GM18870 (cell line): ENCODE measurements around the gene PLA2G4C.

Experiments
- ATAC-seq: cut with Tn5 transposase; IDR thresholded peaks from one replicate; pipeline ENCODE4 v1.9.1; 2021; ENCODE audit warnings: moderate library complexity; ENCODE audit not compliant: unreplicated experiment

PLA2G4C gene, protein sequence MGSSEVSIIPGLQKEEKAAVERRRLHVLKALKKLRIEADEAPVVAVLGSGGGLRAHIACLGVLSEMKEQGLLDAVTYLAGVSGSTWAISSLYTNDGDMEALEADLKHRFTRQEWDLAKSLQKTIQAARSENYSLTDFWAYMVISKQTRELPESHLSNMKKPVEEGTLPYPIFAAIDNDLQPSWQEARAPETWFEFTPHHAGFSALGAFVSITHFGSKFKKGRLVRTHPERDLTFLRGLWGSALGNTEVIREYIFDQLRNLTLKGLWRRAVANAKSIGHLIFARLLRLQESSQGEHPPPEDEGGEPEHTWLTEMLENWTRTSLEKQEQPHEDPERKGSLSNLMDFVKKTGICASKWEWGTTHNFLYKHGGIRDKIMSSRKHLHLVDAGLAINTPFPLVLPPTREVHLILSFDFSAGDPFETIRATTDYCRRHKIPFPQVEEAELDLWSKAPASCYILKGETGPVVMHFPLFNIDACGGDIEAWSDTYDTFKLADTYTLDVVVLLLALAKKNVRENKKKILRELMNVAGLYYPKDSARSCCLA

DNA sequence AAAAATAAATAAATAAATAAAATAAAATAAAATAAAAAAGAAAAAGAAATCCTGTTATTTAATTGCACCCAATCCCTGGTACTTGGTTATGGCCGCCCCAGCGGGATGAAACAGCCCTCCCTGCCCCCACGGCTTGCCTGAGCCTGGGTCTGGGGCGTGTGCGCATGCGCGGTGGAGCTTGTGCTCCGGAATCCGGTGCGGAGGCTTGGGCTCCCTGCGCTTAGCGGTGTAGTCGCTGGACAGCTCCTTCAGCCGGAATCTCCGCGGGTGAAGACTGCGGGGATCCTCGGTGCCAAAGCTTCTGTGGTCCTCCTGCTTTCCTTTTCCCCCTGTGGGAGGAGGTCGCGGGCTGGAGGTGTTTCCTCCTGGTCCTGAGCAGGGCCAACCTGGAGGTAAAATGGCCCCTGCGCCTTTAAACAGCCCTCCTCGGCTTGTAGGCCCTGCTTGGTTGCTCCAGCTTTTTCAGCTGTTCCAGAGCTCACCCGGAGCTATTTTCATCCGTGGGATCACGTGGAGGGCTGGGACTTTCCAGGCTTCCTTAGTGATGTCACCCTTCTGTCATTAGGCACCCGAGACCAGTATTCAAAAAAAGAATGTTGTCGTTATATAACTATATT is at the start of gene PLA2G4C:
TSS of gene PLA2G4C (minus strand) at position 468 of the 617 bp plus-strand sequence. CDS start 4,288 bp downstream, outside the sequence.
- no peak for ATAC-seq

DNA sequence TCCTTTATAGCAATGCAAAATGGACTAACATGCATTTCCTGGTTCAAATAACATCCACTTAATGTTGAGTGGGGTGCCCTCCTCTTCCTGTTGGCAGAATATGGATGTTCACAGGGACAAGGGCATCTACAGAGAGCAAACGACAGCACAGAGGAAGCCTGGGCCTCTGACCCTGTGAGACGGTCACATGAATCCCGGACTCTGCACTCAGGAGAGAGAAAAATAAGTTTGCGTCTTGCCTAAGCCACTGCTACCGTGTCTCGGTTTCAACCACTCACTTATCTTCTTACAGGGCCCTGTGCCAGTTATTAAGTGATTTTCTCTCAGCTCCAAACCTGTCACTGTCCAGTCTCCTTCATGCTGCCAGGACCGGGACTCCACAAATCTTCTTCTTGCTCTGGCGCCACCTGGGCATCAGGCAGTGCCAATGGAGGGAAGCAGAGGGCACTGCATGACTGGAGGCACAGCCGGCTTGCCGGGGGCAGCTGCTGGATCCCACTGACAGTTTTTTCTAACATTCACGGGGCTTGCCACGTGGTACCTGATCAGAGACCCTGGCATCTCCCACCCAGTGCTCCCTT is 47.7 kb upstream of the PLA2G4C start:
- no peak for ATAC-seq

DNA sequence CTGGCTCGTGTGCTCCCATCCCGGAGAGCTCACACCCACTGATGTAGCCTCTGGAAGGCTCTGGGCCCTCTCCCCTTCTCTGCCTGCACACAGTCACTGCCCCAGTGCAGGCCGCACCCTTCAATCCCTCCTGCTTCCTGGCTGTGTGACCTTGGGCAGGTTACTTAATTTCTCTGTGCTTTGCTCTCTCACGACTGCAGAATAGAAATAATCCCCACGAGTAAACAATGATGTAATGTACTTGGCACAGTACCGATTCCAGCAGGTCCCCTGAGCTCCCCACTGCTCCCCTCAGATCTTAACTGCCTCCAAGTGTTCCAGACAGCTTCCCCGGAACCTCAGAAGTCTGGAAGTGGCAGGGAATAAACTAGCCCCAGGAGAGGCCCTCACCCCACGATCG is 43.4 kb upstream of the PLA2G4C start:
- ATAC-seq: no peak

DNA sequence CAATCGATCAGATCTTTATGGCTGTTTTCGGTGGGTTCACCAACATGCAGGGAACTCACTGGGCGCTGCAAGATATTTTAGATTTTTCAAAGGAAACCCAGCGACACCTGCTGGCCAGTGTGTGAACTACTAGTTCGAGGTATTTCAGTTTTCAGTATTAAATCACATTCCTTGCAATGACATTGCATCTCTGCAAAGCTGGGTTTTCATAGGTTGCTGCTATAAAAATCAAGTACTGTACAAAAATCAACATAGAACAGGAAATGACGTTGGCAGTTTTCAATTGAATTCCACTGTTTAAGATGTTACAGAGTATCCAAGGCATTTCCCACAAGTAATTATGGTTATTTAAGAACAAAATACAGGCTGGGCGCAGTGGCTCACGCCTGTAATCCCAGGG is 41.9 kb upstream of the PLA2G4C start:
- ATAC-seq: no peak

DNA sequence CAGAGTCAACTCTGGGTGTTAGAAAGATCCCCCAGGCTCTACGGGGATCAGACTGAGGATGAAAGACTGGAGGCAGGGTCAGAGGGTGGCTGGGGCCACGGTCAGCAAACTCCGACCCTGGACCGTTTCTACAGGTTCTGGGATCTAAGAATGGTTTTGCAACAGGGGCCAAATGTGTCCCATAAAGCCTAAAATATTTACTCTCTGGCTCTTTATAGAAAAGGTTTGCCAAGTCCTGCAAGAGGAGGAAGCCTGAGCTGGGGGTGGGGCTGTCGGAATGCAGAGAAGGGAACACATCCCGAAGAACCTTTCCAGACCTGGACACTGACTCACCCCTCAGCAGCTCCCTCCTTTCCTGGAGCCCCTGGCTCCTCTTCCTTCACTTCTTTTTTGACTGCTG is 38.8 kb upstream of the PLA2G4C start:
- ATAC-seq: no peak

DNA sequence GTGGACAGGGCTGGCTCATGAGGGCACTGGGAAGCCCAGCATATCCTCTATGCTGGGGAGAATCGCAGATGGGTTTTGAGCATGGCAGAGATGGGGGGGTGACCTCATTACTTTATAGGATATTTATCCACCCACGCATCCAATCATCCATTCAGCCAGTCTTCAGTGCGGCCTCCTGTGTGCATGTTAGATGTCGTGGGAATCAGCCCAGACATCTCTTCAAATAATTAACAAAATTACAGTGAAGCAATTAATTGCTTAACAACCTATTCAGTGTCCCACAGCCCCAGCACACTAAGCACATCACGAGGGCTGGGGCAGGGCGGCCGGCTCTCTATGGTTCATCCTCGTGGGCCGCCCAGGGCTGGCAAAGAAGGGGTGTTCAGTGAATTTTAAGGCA is 38.0 kb upstream of the PLA2G4C start:
- ATAC-seq: no peak

DNA sequence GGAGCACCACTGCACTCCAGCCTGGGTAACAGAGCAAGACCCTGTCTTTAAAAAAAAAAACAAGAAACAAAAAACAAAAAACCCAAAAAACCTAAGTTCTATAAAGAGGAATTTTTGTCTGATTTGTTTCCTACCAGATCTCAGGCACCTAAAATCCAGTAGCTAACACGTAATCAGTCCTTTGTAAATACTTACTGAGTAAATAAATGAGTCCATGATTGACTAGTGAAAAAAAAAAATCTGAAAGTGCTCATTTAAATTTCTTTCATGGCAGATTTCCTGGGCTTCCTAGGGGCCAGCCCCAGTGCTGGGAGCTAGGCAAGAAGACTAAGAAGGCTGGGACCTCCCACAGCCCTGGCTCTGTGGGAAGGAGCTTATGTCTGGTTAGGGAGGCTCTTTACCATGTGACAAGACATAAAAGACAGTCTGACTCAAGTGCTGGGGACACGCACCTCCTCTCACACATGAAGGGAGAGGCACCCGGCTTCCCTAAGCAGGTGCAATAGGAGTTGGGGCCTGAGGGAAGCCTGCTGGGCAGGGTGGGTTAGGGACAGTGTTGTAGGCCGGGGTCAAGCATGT is 37.1 kb upstream of the PLA2G4C start:
- ATAC-seq: no peak

DNA sequence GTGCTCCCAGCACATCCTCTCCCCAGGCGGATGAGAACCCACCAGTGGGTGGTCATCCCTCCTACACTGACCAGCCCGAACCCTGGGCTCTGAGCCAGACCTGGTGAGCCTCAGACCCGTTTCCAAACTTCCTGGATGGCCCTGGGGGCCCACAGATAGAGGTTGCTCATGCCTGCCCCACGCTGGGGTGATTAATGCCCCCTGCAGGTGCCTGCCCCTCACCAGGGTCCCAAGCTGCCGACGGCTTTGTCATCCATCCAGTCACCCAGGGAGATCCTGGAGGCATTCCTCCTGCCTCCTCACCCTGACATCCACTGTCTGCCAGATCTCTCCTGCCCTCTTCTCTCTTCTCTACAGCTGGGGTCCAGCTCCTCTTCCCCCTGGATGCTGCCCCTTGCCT is 28.4 kb upstream of the PLA2G4C start:
- no peak for ATAC-seq

DNA sequence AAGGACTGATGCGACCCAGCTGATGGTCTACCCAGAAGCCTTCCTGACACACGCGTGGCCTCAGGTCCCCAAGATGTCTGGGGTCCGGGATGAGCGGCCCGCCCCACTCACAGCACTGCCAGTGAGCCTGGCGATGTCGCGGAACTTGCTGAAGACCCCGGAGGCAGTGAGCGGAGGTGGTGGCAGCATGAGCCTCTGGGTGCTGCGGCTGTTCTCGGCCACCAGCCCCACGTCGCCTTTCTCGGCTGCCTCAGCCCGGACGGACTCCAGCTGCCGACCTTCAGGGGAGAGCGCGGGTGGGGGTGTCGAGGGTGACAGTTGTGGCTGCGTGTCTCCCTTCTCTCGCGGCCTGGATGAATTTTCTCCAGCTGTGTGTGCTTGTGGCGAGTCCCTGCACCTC is 26.8 kb upstream of the PLA2G4C start:
- no peak for ATAC-seq

DNA sequence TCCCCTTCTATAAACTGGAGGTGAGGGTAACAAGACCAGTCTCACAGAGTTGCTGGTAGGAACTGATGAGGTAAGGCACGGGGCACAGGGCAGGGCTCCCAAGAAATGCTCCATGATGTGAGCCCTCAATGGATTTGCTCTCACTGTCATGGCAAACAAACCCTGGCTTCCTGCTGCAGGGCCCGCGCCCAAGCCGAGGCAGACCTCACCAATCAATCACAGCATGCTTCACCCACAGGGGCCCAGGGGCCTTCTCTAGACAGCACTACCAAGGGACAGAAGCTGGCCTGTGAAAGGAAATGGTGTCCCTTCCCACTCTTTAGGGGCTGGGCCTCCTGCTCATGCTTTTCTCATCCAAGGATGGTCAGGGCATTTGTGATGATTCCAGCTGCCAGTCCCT is 25.9 kb upstream of the PLA2G4C start:
- no peak for ATAC-seq

DNA sequence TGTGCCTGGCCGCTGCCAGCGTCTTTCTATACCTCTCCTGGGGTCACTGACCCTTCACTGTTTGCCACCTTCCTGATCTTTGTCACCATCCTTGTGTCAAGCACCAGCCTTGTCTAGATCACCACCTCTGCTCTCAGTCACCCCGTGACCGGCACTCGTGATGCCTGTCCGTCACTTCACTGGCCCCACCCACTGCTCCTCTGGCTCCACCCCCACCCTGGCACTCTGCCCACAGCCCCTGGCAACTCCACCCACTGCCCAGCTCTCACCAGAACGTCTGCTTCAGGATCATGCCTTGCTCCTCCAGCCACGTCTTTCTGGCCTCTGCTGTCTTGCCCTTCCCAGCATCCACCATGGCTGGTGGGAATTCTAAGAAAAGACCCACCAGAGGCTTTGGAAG is 24.8 kb upstream of the PLA2G4C start:
- ATAC-seq: no peak

DNA sequence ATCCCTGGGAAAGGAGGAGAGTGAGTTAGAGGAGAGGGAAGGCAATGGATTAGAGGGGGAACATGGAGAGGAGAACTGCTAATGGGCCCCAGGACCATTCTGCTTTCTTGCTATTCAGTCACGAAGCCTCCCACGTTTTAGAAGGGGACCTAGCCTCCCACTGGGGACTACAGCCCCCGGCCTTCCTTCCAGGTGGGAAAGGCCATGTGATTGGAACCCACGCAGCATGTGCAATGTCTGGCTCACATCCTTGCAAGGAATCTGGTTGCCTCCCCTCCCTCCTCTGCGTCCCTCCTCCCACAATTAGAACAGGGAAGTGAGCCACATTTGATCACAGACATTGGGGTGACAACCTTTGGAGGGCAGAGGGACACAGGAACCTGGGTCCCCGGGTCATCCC is 22.5 kb upstream of the PLA2G4C start:
- no peak for ATAC-seq

DNA sequence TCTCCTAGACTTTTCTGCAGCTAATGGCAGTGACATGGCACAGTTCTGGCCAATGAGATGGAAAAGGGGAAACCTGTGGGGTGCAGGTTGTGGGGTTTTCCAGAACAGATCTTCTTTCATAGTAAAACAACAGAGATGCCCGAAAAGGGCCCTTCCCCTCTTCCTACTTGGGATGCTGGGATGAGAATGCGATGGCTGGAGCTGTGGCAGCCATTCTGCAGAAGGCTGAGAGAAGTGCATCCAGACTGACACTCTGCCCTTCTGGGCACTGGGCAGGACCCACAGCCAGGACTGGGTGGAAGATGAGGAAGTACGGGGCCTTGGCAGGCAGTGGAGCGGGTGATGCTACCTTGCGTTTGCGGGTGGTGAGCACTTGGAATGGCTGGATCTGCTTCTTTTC is 16.9 kb upstream of the PLA2G4C start:
- ATAC-seq: no peak

DNA sequence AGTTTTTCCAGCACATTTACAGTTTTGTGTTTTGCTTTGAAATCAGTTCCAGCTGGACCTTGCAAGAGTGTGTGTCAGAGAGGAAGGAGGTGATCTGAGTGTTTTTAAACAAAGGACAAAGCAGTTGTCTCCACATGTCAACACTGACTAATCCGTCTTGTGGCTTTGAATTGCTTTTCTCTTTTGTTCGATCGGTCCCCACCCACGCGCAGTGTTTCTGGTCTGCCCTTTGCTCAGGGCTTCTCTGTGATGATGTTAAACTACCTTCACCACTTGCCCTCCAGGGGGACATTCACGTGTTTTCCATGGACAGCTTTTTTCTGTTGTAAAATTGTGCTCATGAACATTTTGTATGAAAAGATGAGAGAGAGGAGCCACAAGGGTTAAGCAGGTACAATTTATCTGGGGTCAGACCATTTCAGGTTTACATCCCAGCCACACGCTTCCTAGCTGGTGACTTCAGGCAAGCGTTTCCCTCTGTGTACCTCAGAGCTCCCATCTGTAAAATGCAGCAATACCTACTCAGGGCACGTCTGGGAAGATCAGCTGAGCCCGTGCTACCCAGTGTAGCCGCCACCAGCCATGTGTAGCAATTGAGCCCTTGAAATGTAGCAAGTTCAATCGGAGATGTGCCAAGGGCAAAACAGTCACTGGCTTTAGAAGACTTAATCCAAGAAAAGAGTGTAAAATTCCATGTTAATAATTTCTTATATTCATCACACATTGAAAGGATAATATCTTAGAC is 13.5 kb upstream of the PLA2G4C start:
- ATAC-seq: no peak

DNA sequence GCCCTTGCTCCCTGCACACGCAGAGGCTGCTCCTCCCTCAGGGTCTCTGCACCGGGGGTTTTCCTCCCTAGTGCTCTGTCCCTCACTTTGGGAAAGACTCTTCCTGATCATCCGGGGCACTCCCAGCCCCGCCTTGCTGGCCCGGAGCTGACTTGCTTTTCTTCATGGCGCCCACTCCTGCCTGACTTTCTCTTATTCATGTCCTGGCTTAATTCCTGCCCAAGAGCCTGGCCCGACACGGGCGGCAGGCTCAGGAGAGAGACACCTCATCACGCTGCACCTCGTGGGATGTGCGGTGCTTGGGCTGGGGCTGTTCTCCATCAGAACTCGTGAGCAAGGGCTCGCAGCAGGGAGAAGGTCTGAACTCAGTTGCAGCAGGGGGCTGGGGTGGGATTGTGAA is 11.8 kb upstream of the PLA2G4C start:
- no peak for ATAC-seq

DNA sequence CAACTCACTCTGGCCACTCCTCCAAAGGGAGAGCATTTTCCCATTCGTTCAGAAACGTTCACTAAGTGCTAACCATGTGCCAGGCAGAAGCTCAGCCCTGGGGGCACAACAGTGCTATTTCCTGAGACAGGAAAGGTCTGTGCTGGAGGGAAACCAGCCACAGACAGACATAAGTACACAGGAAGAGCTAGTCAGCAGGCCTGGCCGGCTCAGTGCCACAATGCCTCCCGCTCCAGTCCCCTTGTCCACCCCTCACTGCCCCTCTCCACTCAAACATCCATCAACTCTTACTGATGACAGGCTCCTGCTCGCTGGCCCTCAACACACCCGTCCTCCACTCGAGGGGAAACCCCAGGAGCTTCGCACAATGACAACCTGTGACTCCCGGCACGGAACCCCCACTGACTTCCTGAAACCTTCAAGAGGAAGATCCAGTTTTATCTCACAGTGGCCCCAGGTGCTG is 11.3 kb upstream of the PLA2G4C start:
- ATAC-seq: no peak

DNA sequence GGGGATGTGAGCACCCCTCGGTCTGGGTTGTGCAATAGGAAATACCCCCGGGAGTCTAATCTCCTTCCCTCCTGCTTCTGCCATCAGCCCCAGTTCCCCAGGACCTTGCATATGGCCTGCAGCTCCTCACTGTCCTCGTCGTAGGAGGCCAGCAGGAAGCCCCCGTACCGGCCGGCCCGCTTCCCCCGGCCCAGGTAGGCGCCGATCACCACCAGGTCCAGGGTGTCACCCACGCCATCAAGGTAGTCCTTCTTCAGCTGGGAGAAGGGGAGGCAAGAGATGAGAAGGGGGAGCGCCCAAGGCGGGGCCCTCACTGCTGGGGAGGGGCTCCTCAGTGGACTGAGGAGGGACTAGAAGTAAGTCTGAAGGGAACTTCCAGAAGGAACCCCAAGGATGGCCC is 10.4 kb upstream of the PLA2G4C start:
- no peak for ATAC-seq

DNA sequence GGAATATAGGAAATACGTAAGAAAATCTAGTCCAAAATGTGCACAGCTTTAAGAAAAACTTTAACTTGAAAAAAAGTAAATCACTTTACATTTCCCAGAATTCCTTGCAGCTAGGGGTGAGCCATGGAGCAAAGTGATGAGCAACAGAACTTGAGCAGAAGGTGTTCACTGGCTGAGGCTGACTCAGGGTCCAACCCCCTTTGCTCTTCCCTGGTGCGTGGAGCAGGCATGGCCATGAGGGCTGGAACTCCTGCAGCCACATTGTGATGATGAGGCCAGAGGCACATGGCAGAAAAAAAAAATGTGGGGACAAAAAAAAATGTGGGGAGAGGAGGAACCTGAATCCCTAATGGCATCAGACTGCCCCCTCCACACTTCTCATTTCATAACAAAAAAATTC is 9.9 kb upstream of the PLA2G4C start:
- no peak for ATAC-seq

DNA sequence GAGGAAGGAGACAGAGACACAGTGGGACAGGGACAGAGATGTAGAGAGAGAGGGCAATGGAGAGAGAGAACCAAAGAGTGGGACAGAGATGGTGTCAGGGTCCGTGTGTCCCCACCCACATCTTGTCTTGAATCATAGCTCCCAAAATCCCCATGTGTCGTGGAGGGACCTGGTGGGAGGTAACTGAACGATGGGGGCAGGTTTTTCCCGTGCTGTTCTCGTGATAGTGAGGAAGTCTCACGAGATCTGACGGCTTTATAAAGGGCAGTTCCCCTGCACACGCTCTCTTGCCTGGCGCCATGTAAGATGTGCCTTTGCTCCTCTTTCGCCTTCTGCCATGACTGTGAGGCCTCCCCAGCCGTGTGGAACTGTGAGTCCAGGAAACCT is 7.5 kb upstream of the PLA2G4C start:
- no peak for ATAC-seq

DNA sequence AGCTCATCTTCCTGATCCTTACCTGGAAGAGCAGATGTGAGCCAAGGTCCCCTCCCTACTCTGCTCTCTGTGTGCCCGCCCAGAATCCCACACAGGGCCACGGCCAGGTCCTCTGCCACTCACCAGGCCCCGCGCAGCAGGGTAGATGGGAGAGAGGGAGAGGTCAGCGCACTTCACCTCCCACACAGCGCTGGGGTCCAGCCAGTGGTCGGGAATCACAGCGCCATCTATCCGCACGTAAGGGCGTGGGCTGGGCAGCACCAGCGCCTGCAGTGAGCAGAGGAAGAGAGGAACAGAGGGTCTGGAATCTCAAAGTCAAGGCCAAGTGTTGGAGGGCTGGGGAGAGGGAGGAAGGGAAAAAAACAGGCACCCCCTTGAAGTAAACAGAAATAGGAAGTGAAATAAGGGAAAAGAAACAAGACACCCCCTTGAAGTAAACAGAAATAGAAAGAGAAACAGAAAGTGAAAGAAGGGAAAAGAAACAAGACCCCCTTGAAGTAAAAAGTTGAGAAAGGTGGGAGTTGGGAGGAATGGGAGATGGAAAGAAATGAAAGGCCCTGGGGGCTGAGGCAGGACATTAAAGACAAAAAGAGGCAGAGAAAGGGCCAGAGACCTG is 7.0 kb upstream of the PLA2G4C start:
- ATAC-seq: no peak
